Kidney (tissue), 14 donors: ENCODE data around the gene FRMD3. TPM values are rescaled to one million over a fixed set of nuclear protein-coding genes. Genes with fewer than 3 reads are reported as not detected.

ENCODE experiments used
- DNase-seq, 5 donors: peaks; one replicate each; pipeline ENCODE4 v3.0.0-alpha.2; 2013 to 2020
- FAIRE-seq: peaks from 2 replicates; lab custom pipeline; 2012; peaks lifted over from hg19 to GRCh38; lab: Jason Lieb, UNC
- H3K27ac ChIP-seq, 2 donors: one replicate each; pipeline ENCODE4 v1.7.0; 2013; ENCODE audit warnings: low read depth in 2 of 2, low read length in 2 of 2, inconsistent platforms in 1 of 2
- H3K27me3 ChIP-seq: one replicate; pipeline ENCODE4 v1.7.1; 2013; ENCODE audit warnings: low read length, inconsistent platforms; ENCODE audit not compliant: control insufficient read depth, insufficient read depth
- H3K36me3 ChIP-seq, 3 donors: one replicate each; pipeline versions ENCODE4 v1.7.0 to v1.7.1; 2013; ENCODE audit warnings: low read length in 3 of 3, control low read depth in 1 of 3, inconsistent platforms in 1 of 3; ENCODE audit not compliant: insufficient read depth in 3 of 3, control insufficient read depth in 2 of 3
- H3K4me1 ChIP-seq, 3 donors: one replicate each; pipeline versions ENCODE4 v1.7.0 to v1.7.1; 2013; ENCODE audit warnings: low read length in 3 of 3, inconsistent platforms in 1 of 3, low read depth in 1 of 3; ENCODE audit not compliant: control insufficient read depth in 2 of 3, insufficient read depth in 2 of 3
- H3K4me3 ChIP-seq, 3 donors: one replicate each; pipeline versions ENCODE4 v1.7.0 to v1.8.1; 2013; ENCODE audit warnings: low read length in 3 of 3, control low read depth in 1 of 3, inconsistent platforms in 1 of 3
- H3K9ac ChIP-seq, 3 donors: one replicate each; pipeline versions ENCODE4 v1.7.0 to v1.7.1; 2013; ENCODE audit warnings: low read length in 3 of 3, control low read depth in 1 of 3, inconsistent platforms in 1 of 3
- H3K9me3 ChIP-seq, 3 donors: one replicate each; pipeline versions ENCODE4 v1.7.0 to v1.7.1; 2013; ENCODE audit warnings: low read length in 3 of 3, control low read depth in 1 of 3, inconsistent platforms in 1 of 3; ENCODE audit not compliant: control insufficient read depth in 2 of 3, insufficient read depth in 1 of 3
- CTCF ChIP-seq: IDR thresholded peaks from 3 replicates; pipeline ENCODE4 v1.5.1; 2012; ENCODE audit warnings: mild to moderate bottlenecking, moderate library complexity, borderline replicate concordance; ENCODE audit not compliant: insufficient read depth; ENCODE audit errors: extremely low read depth
- intact Hi-C: fragments of 100-400 bp; cut with DNase I; formaldehyde crosslinking; loops from one replicate; pipeline ENCODE4 v1.11.1; 2022
- polyA plus RNA-seq: library from polyadenylated mRNA; stranded (reverse); fragments of 350-450 nt; fragmentation: Illumina TruSeq; extraction: RNeasy Lipid Tissue Mini Kit (QIAGEN cat#74804); gene quantifications from one replicate; pipeline ENCODE4 v1.2.3, GENCODE V29; 2014; ENCODE audit warnings: low read depth, low replicate concordance; ENCODE audit not compliant: insufficient read depth
- total RNA-seq: library from RNA; stranded (reverse); fragmentation: NEBNext Ultra II Directional; extraction: Animal tissue kit (Norgen Biotek cat#: 25700); gene quantifications from one replicate; pipeline ENCODE4 v1.2.1, GENCODE V29; 2021
- donor health status: control.
- donor health status: control.
- donor health status: control.
- donor health status: control.
- donor health status: control.
- donor health status: DM: yes; HTN: yes; CAD: no.
- donor health status: Normal renal cell carcinoma (clear cell type).

FRMD3 gene
- total and polyA plus RNA-seq, 2 donors from 2014 or later: 9.9 to 11.0 TPM

GRCh38 chr9:83339435-83339834, 198.8 kb downstream of the FRMD3 start:
- Histone ChIP-seq H3K4me1 (peaks cover 0 to 2% (median 0%) of the 10 kb centered on the region in 3 donors), H3K9me3 (no peaks in the 10 kb centered on the region), H3K9ac (no peak overlapping the region), H3K4me3 (no peak overlapping the region), H3K36me3 (peaks cover 0 to 9% (median 4%) of the 10 kb centered on the region in 3 donors), H3K27ac (no peak overlapping the region), H3K27me3 (no peaks in the 10 kb centered on the region)
- DNase-seq (no peak), FAIRE-seq (no peak)
- intact Hi-C loops: loop anchor here (10.0 kb wide), 1 partner anchor 205 kb away; no protein-coding TSS in a partner anchor
- TF ChIP-seq CTCF: no peak

GRCh38 chr9:83336706-83337105, 201.5 kb downstream of the FRMD3 start:
- Histone ChIP-seq H3K4me1 (peaks cover 0 to 2% (median 0%) of the 10 kb centered on the region in 3 donors), H3K27ac (no peak overlapping the region), H3K36me3 (peaks cover 0 to 9% (median 2%) of the 10 kb centered on the region in 3 donors), H3K9ac (no peak overlapping the region), H3K27me3 (no peaks in the 10 kb centered on the region), H3K9me3 (no peaks in the 10 kb centered on the region), H3K4me3 (no peak overlapping the region)
- DNase-seq (no peak), FAIRE-seq (no peak)
- TF ChIP-seq CTCF: no peak
- intact Hi-C loops: loop anchor here (10.0 kb wide), 1 partner anchor 208 kb away; no protein-coding TSS in a partner anchor

GRCh38 chr9:83334320-83334719, 203.9 kb downstream of the FRMD3 start:
- Histone ChIP-seq H3K4me3 (no peak overlapping the region), H3K9ac (no peak overlapping the region), H3K9me3 (no peaks in the 10 kb centered on the region), H3K27ac (no peak overlapping the region), H3K36me3 (peaks cover 0 to 9% (median 0%) of the 10 kb centered on the region in 3 donors), H3K27me3 (no peaks in the 10 kb centered on the region), H3K4me1 (peaks cover 0 to 2% (median 0%) of the 10 kb centered on the region in 3 donors)
- peak; percentile 75 to 89 (median 83) for DNase-seq
- peak; percentile 96 for TF ChIP-seq CTCF
- peak; percentile 70 for FAIRE-seq
- intact Hi-C loops: loop anchor here (10.0 kb wide), 1 partner anchor 210 kb away; no protein-coding TSS in a partner anchor
